Stimulated activated CD8-positive, alpha-beta memory T cell treated with anti-CD3 and anti-CD28 coated beads, Interleukin-12 subunit alpha, Interleukin-12 subunit beta, amount 100 ng/mL, for 1 hour (primary cell): ENCODE data around the gene KLHL26.

ENCODE experiments used
- DNase-seq: peaks from one replicate; pipeline ENCODE4 v3.0.0-alpha.2; 2020; ENCODE audit warnings: low read depth

Gene KLHL26

DNA sequence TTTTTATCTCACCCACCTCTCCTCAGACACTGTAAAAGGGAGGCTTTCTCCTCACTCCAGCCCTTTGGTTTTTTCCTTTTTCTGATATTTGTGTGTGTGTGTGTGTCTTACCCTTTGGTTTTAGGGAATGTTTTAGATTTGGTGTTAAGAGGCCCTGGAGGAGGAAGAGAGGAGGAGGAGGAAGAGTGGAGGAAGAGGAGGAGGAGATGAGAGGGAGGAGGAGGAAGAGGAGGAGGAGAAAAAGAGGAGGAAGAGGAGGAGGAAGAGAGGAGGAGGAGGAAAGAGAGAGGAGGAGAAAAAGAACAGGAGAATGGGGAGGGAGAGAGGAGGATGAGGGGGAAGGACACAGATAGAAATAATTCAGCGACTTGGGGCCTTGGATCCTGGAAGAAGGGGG, 10.5 kb downstream of the KLHL26 start:
- DNase-seq = no peak

DNA sequence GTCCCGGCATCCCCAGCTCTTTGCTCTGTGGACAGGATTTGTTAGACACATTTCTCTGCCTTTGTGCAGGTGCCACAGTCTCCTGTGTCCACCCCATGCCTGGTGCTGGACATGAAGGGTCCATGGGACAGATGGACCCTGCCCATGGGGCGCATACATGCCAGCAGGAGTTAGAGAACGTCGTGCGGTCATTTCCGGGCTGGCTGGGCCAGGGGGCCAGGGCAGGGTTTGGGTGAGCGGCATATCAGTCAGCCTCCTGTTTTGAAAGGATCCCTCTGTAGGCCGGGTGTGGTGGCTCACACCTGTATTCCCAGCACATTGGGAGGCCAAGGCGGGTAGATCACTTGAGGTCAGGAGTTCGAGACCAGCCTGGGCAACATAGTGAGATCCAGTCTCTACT, 11.0 kb downstream of the KLHL26 start:
- no peak for DNase-seq

DNA sequence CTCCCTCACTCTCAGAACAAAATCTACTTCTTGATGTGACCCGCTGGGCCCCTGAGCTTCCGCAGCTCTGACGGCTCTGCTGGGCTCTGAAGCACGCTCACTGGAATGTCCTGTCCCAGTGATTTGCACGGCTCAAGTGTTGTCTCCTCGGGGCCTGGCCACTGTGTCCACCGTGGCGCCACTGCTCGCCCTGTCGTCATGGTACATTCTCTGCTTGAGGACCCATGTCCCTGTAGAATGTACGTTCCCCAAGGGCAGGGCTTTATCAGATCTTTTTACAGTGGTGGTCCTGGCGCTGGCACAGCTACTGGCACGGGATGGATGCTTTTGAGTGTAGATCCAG, 12.1 kb downstream of the KLHL26 start:
- no peak for DNase-seq

DNA sequence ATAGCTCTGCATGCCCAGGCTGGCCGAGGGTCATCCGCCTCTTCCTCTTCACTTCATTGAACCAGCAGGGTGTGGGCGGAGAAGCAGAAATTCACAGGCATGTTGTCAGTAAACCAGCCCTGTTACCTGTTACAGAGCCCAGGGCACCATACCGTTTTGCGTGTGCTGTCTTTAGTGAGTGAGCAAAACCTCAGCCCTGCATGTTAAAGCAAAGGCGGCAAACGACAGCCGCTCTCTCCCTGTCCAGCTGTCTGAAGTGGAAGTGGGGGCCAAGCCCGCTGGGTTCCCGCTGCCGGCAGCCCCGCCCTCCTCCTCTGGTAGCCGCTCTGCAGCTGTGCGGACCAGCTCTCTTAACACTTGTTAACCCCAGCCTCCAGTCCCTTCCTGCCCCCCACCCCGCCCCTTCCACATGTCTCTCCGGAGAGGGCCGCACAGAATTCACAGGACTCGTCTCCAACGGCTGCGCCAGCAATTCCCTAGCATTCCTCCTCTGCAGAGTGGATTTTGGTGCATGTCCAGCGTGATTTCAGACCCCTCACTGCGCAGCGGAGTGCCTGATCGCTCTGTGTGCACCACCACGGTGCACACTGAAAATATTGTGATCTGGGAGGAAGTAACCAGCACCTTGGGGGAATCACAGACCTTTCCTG, 12.7 kb downstream of the KLHL26 start:
- no peak for DNase-seq

DNA sequence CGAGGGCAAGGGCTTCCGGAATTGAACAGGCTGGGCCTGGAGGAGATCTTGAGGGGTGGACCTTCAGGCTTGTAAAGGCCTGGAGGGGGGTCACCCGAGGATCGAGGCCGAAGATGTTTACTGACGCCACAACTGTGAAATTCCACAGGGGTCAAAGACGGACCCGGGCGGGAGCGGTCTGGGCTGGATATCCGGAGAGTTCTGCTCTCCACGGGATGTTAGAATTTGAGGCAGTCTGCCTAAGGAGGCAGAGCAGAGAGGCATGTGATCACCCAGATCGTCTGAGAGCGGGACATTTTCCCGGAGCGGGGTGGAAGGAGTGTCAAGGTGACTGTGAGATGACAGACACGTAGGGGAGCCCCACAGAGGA, 13.2 kb downstream of the KLHL26 start:
- DNase-seq = no peak

DNA sequence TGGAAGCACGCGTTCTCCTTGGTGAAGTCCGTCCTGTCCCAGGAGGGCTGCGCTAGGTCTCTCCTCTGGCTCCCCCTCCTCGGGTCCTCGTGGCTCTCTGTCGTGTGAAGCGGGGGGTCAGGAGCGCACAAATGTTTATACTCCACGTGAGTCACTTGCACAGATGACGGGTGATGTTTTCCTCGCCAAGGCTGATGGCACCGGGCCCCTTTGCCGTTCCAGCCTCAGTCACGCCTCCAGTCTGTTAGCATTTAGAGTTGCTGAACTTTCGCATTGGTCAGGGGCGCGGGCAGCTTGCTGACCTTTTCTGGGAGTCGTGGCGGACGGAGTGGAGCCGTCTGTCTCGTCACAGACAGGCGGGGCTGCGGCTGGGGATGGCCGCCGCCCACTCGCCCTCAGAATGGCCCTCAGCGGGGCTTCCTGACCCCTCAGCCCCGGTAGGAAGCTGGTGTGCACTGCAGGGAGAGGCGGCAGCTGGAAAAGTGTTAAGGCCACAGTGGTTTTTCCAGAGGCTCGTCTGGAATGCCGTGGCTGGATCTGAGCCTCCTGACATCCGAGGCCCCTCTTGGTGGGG, 13.7 kb downstream of the KLHL26 start:
- no peak for DNase-seq

DNA sequence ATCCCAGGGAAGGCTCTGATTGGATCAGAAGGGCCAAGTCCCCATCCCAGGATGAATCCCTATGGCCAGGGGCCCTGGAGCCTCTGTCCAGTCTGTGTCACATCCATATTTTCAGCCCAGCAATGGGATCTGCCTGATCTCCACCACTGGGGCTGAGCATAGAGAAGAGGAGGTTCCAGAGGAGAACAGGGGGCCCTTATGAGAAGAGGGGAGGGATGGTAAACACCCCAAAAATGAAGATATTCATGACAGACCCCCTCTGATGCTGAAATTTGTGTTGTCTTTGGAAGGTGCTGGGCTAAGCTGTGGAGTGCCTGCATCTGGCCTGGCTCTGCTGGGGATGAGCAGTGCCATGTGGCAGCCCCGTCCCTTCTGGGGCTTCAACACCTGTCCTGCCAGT, 14.5 kb downstream of the KLHL26 start:
- no peak for DNase-seq

DNA sequence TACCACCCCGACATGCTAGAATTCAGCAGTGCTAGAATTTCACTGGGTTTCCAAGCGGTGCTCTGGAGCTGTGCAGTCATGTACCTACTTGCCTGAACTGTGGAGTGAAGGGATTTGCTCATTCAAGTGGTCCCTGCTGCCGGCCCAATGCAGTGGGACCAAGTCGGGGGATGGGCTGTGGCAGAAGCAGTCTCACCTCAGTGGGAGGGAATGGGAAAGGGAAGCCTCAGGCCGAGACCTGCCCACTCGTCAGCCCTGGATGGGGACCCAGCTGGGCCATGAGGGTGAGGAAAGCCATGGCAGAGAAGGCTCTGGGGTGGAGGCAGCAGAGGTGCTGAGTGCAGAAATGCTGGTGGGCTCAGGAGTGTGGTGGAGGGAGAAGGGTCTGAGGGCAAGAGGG, 14.9 kb downstream of the KLHL26 start:
- DNase-seq = no peak

DNA sequence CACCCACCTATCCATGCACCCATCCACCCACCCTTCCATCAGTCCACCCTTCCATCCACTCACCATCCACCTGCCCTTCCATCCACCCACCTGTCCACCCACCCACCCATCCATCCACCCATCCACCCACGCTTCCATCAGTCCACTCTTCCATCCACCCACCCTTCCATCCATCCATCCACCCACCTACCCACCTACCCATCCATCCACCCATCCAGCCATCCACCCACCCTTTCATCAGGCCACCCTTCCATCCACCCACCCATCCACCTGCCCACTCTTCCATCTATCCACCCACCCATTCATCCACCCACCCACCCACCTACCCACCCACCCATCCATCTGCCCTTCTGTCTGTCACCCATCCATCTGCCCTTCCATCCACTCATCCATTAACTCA, 17.0 kb downstream of the KLHL26 start:
- no peak for DNase-seq

DNA sequence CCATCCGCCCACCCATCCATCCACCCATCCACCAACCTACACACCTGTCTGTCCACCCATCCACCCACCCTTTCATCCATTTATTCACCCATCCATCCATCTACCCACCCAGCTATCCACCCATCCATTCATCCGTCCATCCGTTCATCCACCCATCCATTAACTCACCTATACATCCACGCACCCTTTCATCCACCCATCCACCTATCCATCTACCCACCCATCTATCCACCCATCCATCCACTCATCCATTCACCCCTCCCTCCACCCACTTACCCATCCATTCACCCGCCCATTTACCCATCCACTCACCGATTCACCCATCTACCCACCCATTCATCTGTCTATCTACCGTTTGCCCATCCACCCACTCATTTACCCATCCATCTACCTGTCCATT, 17.6 kb downstream of the KLHL26 start:
- DNase-seq = no peak

DNA sequence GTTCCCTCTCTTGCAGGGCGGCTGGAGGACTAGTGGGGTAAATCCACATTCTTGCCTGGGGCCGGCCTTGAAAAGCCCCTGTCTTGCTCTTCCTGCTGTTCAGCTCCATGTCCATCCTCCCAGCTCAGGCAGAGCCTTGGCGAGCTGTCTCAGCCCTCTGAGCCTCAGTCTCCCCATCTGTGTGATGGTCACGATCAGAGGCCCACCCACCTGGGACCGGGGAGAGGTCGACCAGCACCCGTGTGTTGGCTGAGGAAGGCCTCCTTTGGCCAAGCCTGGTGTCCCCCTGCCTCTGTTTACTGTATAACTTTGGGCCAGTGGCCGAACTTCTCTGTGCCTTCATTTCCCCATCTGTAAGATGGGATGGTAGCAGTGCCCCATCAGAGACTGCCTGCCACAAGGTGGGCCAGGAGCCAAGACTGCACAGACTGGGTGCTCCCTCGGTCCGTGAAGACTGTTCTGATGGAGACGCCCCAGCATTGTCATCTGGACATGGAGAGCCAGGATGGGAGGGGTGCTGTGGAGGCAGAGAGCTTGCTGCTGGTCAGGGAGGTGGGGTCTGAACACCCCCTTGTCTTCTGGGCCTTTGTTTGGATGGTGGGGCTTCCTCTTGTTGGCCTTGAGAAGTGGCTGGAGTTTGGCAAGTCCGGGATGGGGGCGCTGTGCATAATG, 18.5 kb downstream of the KLHL26 start:
- no peak for DNase-seq

DNA sequence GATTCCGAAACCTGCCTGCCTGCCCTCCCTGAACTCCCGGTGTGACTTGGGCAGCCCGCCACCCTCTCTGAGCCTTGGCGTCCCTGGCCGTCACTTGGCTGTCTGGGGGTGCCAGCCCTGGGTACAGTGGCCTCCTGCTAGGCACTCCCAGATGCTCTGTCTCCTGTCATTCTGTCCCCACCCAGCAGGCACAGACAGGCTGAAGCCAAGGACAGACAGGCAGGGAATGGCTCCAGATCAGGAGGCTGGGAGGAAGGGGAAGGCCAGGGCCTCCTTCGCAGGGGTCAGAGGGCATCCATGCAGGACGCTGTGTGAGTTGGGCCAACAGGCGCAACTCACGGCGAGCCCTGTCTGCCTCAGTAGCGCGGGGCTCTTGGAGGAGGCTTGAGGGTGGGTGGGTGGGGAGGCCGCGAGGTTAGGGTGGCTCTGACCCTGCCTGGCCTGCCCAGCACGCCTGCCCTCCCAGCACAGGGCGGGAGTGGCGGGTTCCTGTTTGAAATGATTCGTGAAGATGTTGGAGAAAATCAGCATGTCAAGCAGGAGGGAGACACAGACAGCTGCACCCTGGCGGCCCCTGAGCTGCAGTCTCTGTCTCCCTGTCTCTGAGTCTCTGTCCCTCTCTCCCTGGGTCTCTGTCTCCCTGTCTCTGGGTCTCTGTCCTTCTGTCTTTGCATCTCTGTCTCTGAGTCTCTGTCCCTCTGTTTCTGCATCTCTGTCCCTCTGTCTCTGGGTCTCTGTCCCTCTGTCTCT, 19.7 kb downstream of the KLHL26 start:
- DNase-seq = no peak

DNA sequence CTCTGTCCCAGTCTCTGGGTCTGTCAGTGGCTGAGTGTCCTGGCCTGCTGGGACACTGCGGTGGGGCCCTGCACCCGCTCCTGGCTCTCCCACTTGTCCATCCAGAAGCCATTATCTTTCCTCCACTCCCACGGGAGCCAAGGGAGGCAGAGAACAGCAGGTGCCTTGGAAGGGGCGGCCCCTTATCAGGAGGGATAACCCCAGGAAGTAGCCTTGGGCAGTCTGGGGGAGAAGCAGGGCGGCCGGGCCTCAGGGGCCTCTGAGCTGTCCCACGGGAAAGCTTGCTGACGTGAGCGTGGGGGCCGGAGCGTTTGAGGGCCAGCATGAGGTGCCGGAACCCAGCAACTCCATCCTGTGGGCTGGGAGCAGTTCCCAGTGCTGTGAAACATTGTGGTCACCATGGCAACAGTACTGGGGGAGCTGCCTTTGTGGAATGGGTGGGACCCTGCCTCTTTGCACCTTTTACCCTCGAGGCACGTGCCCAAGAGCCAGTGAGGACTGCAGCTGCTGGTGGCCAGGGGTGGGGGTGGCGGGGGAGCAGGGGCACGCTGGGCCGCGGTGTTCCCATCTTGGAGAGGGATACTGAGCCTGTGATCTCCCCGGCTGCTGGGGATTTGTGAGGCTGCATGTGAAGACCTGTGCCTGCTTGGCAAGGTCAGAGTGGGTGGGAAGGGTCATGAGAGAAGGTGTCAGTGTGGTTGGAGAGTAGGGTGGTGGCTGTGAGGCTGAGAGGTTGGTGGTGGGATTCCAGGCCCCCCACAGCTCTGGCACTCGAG, 20.9 kb downstream of the KLHL26 start:
- DNase-seq = no peak

DNA sequence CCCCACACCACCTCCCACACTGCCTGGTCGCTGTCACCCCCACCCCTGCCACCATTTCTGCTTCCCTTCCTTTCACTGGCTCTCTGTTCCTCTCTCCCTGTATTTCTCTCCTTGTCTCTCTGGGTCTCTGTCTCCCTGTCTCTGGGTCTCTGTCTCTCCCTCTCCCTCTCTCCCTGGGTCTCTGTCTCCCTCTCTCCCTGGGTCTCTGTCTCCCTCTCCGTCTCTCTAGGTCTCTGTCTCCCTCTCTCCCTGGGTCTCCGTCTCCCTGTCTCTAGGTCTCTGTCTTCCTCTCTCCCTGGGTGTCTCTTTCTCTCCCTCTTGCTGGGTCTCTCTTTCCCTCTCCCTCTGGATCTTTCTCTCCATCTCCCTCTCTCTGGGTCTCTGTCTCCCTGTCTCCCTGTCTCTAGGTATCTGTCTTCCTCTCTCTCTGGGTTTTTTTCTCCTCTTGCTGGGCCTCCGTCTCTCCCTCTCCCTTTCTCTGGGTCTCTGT, 21.6 kb downstream of the KLHL26 start:
- no peak for DNase-seq

DNA sequence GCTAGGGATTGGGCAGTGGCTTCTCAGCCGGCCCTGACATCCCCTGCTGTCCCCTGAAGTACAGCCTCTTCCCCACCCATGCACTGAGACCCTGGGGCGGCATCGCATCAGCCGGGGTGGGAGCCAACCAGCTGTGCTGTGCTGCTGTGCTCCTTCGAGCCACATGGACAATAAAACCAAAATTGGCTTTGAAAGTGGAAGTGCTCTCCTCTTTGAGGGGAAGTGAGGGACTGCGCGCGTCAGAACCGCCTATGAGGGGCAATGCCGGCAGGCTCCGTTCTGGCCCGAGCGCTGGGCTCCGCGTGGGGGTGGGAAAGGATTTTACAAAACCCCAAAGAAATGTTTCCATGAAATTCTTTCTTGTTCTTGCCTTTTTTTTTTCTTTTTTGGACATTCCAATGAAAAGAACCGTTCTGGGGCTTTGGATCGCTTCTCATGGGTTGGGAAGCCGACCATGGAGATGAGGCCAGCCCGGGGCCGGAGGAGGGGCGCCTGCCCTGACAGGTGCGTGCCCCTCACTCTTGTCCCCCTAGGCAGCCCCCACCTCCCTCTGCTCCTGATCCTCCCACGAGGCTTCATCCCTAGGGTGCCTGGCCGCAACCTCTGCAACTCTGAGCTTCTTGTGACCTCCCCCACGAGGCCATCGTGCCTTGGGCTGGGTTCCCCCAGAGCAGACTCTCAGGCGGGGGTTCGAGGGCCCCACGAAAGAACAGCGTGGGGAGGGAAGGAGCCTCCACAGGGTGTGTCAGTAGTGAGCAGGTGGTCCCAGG, 22.6 kb downstream of the KLHL26 start:
- DNase-seq = no peak

DNA sequence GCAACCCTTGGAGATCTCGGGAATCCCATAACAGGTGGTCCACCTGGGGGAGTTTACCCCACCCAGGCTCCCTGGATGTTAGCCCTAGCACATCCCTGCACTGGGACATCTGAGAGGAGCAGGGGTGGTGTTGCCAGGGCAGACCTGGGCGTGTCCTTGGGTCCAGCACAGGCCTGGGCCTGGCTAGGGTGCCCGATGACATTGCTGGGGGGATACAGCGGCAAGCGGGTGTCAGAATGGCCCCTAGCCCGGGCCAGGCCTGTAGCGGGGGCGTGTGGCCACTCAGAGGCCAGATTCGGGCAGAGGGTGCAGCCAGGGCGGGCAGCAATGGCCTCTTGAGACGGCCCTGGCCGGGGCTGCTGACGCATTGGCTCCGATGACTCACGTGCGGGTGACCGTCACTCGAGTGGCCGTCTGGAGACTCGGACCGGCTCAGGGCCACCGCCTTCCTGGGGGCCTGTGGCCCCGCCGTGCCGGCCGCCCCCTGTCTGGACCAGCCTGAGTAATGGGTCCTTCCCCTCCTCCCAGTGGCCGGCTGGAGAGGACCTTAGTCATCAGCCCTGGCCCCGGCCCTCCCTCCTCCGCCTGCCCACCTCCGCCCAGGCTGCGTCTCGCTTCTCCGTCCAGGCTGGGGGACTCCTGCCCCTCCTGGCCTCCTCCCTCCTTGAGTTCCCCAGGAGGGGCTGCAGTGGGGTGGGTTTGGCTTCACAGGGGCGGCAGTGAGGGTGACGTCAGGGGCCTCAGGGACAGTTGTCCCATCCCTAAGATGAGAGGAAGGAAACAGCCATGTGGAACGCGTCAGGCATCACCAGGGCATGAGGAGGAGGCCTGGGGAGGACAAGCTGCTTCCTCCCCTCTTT, 23.5 kb downstream of the KLHL26 start:
- DNase-seq = no peak

DNA sequence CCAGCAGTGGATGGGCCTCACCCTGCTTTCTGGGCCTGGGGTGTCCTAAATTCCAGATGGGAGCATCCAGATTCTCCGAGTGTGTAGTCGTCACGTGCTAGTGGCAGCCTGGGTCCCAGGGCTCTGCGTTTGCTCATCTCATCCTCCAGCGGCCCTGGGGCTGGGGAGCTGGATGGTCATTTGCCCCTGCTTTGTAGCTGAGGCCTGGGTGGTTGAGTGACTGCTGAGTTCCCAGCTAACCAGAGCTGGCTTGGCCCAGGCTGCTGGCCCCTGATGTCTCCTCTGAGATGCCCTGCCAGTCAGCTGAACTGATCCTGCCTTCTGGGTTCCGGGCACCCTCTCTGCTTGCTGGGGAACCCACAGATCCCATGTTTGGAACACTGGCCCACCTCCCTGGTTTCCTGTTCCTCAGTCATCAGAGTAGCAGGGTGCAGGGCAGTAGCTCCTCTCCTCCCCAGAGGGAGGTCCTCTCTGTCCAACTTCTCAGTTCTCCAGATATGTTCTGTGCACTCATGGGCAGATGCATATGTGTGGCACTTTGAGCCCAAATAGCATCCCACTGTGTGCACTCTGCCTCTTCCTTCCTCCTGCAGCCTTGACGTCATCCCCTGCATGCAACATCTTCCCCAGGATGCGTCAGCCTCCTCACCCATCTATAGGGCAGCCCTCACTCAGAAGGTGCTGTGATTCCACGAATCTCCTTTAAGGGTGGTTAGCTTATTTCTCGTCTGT, 24.3 kb downstream of the KLHL26 start:
- no peak for DNase-seq

DNA sequence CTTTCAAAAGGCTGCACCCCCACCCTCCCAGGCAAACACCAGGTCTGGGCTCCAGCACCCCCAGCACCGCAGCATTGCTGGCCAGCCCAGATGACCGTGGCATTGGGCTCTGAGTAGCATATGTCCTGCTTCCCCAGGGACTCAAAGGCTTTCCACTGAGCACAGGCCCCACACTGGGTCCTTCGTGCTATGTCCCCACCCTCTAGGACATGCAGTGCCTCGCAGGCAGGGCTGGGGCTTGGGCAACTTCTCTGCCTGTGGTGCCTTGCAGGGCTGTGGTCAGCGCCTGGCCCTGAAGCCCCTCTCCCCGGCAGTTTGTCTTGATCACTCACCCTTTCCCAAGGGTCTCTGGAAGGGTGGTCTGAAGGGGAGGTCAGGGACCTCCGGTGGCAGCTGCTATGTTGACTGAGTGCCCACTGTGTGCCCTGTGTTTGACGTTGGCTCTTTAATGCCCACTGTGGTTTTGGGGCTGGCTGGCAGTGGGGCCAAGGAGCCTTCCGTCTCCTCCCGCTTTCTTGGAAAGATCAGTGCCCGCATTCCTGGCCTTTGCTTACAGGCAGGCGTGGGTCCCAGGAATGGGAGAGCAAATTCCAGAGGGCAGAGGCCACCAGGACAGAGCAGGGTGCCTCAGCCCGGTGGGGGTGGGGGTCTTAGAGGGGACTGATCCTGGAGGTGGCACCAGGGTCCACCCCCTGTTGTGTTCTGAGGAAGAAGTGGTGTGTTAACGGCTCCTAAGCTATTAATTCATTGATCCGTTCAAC, 26.3 kb downstream of the KLHL26 start:
- no peak for DNase-seq

DNA sequence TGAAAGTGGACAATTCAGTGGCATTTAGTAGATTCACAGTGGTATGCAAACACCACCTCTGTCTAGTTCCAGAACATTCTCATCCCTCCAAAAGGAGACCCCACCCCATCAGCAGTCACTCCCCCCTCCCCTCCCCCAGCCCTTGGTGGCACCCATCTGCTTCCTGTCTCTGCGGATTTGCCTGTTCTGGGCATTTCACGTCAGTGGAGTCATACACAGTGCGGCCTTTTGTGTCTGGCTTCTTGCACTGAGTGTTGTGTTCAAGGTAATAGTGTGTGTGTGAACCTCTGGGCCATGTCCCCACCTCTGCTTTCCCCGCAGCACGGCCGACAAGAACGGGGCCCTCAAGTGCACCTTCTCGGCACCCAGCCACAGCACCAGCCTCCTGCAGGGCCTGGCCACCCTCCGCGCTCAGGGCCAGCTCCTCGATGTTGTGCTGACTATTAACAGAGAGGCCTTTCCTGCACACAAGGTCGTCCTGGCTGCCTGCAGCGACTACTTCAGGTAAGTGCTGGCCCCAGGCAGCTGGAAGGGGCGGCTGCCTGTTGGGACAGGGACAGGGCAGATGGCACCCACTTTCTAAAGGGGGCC, 27.2 kb downstream of the KLHL26 start:
- no peak for DNase-seq
